Lung (tissue), 12 donors: ENCODE measurements around the gene ALDH4A1. TPM values are rescaled to one million over a fixed set of nuclear protein-coding genes. Genes with fewer than 3 reads are reported as not detected.

Experiments
- ATAC-seq: fragments of 200-7000 bp; cut with Tn5 transposase; one replicate; pipeline ENCODE4 v1.9.1; 2020; ENCODE audit warnings: moderate number of reproducible peaks; ENCODE audit not compliant: insufficient read depth, low FRiP score
- DNase-seq, 3 donors: peaks; one replicate each; pipeline ENCODE4 v3.0.0-alpha.2; 2013 to 2017
- H3K27ac ChIP-seq, 2 donors: one replicate each; pipeline ENCODE4 v1.5.1; 2013; ENCODE audit warnings: mild to moderate bottlenecking in 2 of 2, moderate library complexity in 2 of 2, control low read depth in 1 of 2, inconsistent platforms in 1 of 2, low read depth in 1 of 2, low read length in 1 of 2
- H3K27me3 ChIP-seq, 3 donors: one replicate each; pipeline ENCODE4 v1.5.1; 2013; ENCODE audit warnings: low read length in 2 of 3; ENCODE audit not compliant: control insufficient read depth in 3 of 3, insufficient read depth in 3 of 3
- H3K36me3 ChIP-seq, 4 donors: one replicate each; pipeline ENCODE4 v1.5.1; 2013; ENCODE audit warnings: low read length in 4 of 4, mild to moderate bottlenecking in 1 of 4, moderate library complexity in 1 of 4; ENCODE audit not compliant: control insufficient read depth in 4 of 4, insufficient read depth in 4 of 4
- H3K4me1 ChIP-seq, 5 donors: one replicate each; pipeline ENCODE4 v1.5.1; 2013; ENCODE audit warnings: low read length in 5 of 5, mild to moderate bottlenecking in 2 of 5, moderate library complexity in 1 of 5; ENCODE audit not compliant: control insufficient read depth in 5 of 5, insufficient read depth in 5 of 5
- H3K4me3 ChIP-seq: one replicate; pipeline ENCODE4 v1.5.1; 2013; ENCODE audit warnings: mild to moderate bottlenecking, control low read depth, moderate library complexity
- H3K9ac ChIP-seq, 2 donors: one replicate each; pipeline ENCODE4 v1.5.1; 2013; ENCODE audit warnings: low read length in 2 of 2, control low read depth in 1 of 2; ENCODE audit not compliant: insufficient read depth in 1 of 2
- H3K9me3 ChIP-seq, 4 donors: one replicate each; pipeline ENCODE4 v1.5.1; 2013; ENCODE audit warnings: low read length in 3 of 4, mild to moderate bottlenecking in 1 of 4, moderate library complexity in 1 of 4; ENCODE audit not compliant: control insufficient read depth in 4 of 4, insufficient read depth in 3 of 4
- WGBS, 2 donors: extraction: QIAGEN DNeasy Blood & Tissue Kit; methylation state at CpG; one replicate each; pipeline ENCODE4 v1.1.7; 2013; 5-methylcytosine and 5-hydroxymethylcytosine counted together
- polyA plus RNA-seq, 2 donors: library from polyadenylated mRNA; stranded (reverse); fragments of 200-250 nt; gene quantifications; one replicate each; pipeline ENCODE4 v1.2.1, GENCODE V29; 2013
- total RNA-seq, 2 donors: library from RNA; depleted of rRNA in 1 of 2; stranded (reverse); fragments of >200 nt in 1 of 2; gene quantifications; one replicate each; pipeline ENCODE4 v1.2.1, GENCODE V29; 2014 to 2021
- TF ChIP-seq, protein P1 (sequence below): IDR thresholded peaks from 2 replicates; pipeline ENCODE4 v1.5.1; 2012; ENCODE audit warnings: mild to moderate bottlenecking; ENCODE audit errors: control extremely low read depth, extremely low read depth
- donor health status: control.
- donor health status: control.
- donor health status: Bipolar disorder and iron deficiency.
- donor health status: healthy.
- donor health status: DM: yes; HTN: yes; CAD: no.

Gene ALDH4A1
- total and polyA plus RNA-seq, 4 donors, result 6.4 to 16.3 (median 11.2) TPM

DNA sequence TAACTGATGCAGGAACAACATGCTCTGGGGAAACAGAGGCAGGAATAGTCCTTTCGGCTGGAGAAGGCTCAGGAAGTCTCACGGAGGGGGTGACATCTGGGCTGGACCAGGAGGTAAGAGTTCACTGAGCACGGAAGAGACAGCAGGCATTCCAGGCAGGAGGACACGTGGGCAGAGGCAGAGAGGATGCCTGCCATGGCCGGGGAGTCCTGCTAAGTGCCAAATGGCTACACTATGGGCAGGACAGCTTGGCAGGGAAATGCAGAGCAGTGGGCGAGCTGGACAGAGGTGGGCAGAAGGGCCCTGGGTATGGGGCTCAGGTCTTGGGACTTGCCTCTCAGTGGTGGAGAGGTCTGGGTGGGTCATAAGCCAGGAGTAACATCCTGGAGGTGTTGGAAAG lies 17.6 kb downstream of the ALDH4A1 start:
- H3K9me3 ChIP-seq, result no peaks in the 10 kb centered on the region
- H3K27ac ChIP-seq, result no peak overlapping the region
- H3K9ac ChIP-seq, result no peak overlapping the region
- 87 to 93% methylated on average over 6 of the region's 6 CpGs for WGBS, 2 donors
- H3K4me3 ChIP-seq, result no peak overlapping the region
- ATAC-seq, result no peak
- no peaks in the 10 kb centered on the region for H3K4me1 ChIP-seq
- peaks cover 0 to 16% (median 8%) of the 10 kb centered on the region in 4 donors for H3K36me3 ChIP-seq
- TF ChIP-seq, protein P1, sequence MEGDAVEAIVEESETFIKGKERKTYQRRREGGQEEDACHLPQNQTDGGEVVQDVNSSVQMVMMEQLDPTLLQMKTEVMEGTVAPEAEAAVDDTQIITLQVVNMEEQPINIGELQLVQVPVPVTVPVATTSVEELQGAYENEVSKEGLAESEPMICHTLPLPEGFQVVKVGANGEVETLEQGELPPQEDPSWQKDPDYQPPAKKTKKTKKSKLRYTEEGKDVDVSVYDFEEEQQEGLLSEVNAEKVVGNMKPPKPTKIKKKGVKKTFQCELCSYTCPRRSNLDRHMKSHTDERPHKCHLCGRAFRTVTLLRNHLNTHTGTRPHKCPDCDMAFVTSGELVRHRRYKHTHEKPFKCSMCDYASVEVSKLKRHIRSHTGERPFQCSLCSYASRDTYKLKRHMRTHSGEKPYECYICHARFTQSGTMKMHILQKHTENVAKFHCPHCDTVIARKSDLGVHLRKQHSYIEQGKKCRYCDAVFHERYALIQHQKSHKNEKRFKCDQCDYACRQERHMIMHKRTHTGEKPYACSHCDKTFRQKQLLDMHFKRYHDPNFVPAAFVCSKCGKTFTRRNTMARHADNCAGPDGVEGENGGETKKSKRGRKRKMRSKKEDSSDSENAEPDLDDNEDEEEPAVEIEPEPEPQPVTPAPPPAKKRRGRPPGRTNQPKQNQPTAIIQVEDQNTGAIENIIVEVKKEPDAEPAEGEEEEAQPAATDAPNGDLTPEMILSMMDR, result no peak
- H3K27me3 ChIP-seq, result no peaks in the 10 kb centered on the region
- DNase-seq, result no peak

DNA sequence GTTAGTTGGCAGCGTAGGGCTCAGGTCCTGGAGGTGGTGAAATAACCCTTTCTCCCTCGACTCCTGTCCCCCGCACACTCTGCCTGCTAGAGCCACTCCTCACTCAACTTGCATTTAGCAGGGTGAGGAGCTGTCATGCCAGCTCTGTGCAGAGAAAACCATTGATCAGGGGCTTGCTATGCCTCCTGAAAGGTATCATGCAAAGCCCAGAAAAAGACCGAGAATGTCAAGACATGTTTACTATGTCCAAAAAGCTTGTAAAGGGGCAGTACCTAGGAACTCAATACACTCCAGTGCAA lies 18.0 kb downstream of the ALDH4A1 start:
- whole genome bisulfite sequencing, 2 donors, result 67 to 76% methylated on average over 4 of the region's 4 CpGs
- ATAC-seq, result no peak
- Histone ChIP-seq H3K27me3 (no peaks in the 10 kb centered on the region), H3K9me3 (no peaks in the 10 kb centered on the region), H3K27ac (no peak overlapping the region), H3K36me3 (peaks cover 0 to 16% (median 8%) of the 10 kb centered on the region in 4 donors), H3K4me3 (no peak overlapping the region), H3K4me1 (no peaks in the 10 kb centered on the region), H3K9ac (no peak overlapping the region)
- TF ChIP-seq, protein P1, result no peak
- DNase-seq, result no peak

DNA sequence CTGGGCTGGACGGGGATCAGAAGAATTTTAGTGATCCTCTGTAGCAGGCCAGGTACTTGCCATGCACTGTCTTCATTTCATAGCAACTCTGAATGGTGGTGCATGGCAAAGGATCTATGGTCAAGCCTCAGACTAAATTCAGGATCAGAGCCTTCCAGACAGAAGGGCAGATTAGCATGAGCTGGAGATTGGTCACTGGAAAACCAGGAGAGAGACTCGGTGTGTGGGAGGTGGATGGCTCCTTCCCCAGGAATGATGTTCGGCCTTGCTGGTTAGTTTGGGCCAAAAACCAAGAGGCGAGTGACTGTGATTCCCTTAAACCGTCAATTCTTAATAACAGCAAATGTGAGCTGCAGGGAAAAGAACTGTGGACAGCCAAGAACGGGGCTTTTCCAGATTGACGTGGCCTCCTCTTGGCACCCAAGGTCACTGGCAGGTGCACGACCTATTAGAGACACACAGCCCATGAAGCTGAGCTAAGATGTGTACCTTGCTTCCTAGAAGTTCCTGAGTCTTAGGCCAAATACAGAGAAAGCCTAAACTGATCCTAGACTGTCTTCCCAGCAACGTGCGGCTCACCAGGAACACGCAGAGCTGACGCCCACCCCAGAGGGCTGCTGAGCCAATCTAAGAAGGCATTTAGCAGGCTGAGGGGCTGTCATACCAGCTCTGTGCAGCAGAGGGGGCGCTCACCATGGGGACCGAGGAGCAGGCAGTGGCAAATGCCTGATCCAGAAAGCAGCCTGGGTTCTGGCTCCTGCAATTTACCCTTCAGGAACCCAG lies 18.5 kb downstream of the ALDH4A1 start:
- Histone ChIP-seq H3K27ac (no peak overlapping the region), H3K9ac (no peak overlapping the region), H3K4me1 (no peaks in the 10 kb centered on the region), H3K4me3 (no peak overlapping the region), H3K36me3 (peaks cover 0 to 14% (median 8%) of the 10 kb centered on the region in 4 donors), H3K27me3 (no peaks in the 10 kb centered on the region), H3K9me3 (no peaks in the 10 kb centered on the region)
- peak; percentile 76 for ATAC-seq
- DNase-seq, result peak; percentile 64 to 72 (median 69)
- TF ChIP-seq, protein P1, result peak; percentile 83
- 56 to 64% methylated on average over 14 of the region's 14 CpGs for WGBS, 2 donors
